ENCODE results near the gene WFIKKN1.

GRCh38 chr16:628321-629061, 2.3 kb upstream of the WFIKKN1 start:
- TF ChIP-seq, protein P1, sequence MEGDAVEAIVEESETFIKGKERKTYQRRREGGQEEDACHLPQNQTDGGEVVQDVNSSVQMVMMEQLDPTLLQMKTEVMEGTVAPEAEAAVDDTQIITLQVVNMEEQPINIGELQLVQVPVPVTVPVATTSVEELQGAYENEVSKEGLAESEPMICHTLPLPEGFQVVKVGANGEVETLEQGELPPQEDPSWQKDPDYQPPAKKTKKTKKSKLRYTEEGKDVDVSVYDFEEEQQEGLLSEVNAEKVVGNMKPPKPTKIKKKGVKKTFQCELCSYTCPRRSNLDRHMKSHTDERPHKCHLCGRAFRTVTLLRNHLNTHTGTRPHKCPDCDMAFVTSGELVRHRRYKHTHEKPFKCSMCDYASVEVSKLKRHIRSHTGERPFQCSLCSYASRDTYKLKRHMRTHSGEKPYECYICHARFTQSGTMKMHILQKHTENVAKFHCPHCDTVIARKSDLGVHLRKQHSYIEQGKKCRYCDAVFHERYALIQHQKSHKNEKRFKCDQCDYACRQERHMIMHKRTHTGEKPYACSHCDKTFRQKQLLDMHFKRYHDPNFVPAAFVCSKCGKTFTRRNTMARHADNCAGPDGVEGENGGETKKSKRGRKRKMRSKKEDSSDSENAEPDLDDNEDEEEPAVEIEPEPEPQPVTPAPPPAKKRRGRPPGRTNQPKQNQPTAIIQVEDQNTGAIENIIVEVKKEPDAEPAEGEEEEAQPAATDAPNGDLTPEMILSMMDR (IDR thresholded peaks at IDR 0.05): no peak
- TF ChIP-seq POLR2A (IDR thresholded peaks at IDR 0.05): no peak
